Stimulated activated naive B cell treated with anti-CD40 and anti-IgM and Interleukin-4, amounts not matched to agents 10 μg/mL and 1 μg/mL and 100 μg/mL, for 72 hours (primary cell): ENCODE measurements around the gene PYCARD.
"Not testable (repeated sequence)": the region's sequence is repeated elsewhere in the genome, so short reads cannot be mapped to it uniquely, and the experiment has no call there.

Experiments used
- ATAC-seq, 2 donors: fragments of 150-1000 bp; cut with Tn5 transposase; replicated peaks; 2 replicates each; pipeline ENCODE4 v1.10.0; 2021; ENCODE audit warnings: moderate library complexity in 1 of 2
- DNase-seq: peaks from one replicate; pipeline ENCODE4 v3.0.0; 2021
- H3K27ac Mint-ChIP-seq: one replicate; pipeline ENCODE4 v1.8.0; 2022; ENCODE audit warnings: mild to moderate bottlenecking, mixed read lengths
- H3K27me3 Mint-ChIP-seq, 2 donors: one replicate each; pipeline ENCODE4 v1.8.0; 2022; ENCODE audit warnings: mixed read lengths in 2 of 2
- H3K36me3 Mint-ChIP-seq, 2 donors: one replicate each; pipeline ENCODE4 v1.8.0; 2022; ENCODE audit warnings: mixed read lengths in 2 of 2, mild to moderate bottlenecking in 1 of 2
- H3K4me1 Mint-ChIP-seq, 2 donors: one replicate each; pipeline ENCODE4 v1.8.0; 2022; ENCODE audit warnings: mixed read lengths in 2 of 2, mild to moderate bottlenecking in 1 of 2
- H3K4me3 Mint-ChIP-seq, 2 donors: one replicate each; pipeline ENCODE4 v1.8.0; 2022; ENCODE audit warnings: mild to moderate bottlenecking in 2 of 2, mixed read lengths in 2 of 2, moderate library complexity in 1 of 2
- H3K9me3 Mint-ChIP-seq, 2 donors: one replicate each; pipeline ENCODE4 v1.8.0; 2022; ENCODE audit warnings: mixed read lengths in 2 of 2, mild to moderate bottlenecking in 1 of 2

PYCARD gene

DNA sequence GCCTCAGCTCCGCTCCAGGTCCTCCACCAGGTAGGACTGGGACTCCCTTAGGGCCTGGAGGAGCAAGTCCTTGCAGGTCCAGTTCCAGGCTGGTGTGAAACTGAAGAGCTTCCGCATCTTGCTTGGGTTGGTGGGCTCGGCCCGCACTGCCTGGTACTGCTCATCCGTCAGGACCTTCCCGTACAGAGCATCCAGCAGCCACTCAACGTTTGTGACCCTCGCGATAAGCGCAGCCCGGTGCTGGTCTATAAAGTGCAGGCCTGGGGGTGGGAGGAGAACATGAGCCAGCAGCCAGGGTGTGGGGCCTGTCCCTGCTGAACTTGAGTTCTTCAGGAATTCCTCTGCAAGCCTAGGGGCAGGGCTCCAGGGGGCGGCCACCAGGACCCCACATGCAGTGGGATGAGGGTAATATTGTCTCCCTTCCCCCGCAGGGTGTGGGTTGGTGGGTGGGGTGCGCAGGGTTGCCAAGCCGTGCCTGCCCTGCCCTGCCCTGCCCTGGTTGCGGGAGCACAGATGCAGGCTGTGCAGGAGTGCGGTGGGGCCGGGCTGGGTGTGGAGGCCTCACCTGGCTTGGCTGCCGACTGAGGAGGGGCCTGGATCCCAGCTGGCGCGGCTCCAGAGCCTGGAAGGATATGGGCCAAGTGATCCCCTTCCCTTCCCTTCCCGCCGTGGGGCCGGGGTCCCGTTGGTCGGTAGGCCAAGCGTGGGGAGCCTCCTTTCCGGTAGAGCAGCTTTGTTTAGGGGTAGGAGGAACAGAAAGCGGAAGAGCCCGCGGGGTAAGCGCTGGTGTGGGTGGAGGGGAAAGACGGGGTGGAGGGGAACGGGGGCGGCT, 762 bp downstream of the PYCARD start:
- no peaks in the 10 kb centered on the region for H3K27me3 Mint-ChIP-seq
- ATAC-seq (peak; percentile 73 to 79), DNase-seq (no peak)
- H3K36me3 Mint-ChIP-seq: peaks cover 18% of the 10 kb centered on the region in 2 donors
- peak overlapping the region; percentile 90 to 93 for H3K4me3 Mint-ChIP-seq
- H3K27ac Mint-ChIP-seq: peak overlapping the region; percentile 91
- peaks cover 36 to 64% of the 10 kb centered on the region in 2 donors for H3K4me1 Mint-ChIP-seq
- H3K9me3 Mint-ChIP-seq: peaks cover 0 to 2% of the 10 kb centered on the region in 2 donors

DNA sequence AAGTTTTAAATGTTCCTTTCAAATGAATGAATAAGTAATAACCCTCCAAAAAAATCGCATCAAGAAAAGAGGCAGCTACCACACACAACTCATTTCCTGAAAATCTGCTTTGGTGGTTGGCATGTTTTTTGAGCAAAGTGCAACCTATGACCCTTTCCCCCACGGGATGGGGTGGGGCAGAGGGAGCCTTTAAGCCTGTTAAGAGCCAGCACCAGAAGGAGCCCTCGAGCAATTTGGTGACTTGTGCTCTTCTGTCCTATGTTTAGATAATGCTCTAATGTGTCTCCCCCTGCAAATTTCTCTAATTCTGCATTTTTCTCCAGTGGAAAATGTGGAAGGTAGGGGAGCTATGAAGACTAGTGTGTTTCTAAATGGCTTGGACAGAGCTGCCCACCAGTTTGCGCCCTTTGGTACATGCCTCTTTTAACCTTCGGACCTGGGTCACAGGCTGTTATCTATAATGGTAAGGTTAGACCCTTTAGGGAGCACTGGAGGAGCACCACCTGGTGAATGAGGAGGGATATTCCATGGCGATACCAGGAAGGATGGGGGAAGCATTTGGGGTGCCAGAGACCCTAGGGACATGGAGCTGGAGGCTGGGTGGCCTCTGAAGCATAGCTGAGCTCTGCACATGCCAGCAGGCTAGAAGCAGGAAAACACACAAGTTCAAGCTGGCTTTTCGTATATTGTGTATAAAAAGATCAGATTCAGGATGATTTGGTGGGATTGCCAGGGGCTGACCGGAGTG, 1.6 kb downstream of the PYCARD start:
- peak overlapping the region; percentile 47 for H3K27ac Mint-ChIP-seq
- H3K9me3 Mint-ChIP-seq: peaks cover 0 to 2% of the 10 kb centered on the region in 2 donors
- H3K36me3 Mint-ChIP-seq: peaks cover 23% of the 10 kb centered on the region in 2 donors

DNA sequence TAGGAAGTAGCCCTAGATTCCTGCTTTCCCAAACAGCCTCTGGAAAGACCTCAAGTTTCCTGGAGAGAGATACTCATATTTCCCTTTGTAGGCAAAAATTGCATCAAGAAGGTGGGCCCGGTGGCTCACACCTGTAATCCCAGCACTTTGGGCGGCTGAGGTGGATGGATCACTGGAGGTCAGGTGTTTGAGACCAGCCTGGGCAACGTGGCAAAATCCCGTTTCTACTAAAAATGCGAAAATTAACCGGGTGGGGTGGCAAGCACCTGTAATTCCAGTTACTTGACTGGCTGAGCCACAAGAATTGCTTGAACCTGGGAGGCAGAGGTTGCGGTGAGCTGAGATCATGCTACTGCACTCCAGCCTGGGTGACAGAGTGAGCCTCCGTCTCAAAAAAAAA, 2.4 kb downstream of the PYCARD start:
- not testable (repeated sequence) for H3K27me3 Mint-ChIP-seq, ATAC-seq, H3K9me3 Mint-ChIP-seq, DNase-seq, H3K4me3 Mint-ChIP-seq, H3K27ac Mint-ChIP-seq
- peaks cover 36 to 68% of the 10 kb centered on the region in 2 donors for H3K4me1 Mint-ChIP-seq
- peaks cover 26 to 30% of the 10 kb centered on the region in 2 donors for H3K36me3 Mint-ChIP-seq

More for the DNA sequence above, 1.6 kb downstream of the PYCARD start:
- no peaks in the 10 kb centered on the region for H3K27me3 Mint-ChIP-seq
- H3K4me1 Mint-ChIP-seq: peaks cover 36 to 69% of the 10 kb centered on the region in 2 donors
- peak overlapping the region; percentile 90 to 93 for H3K4me3 Mint-ChIP-seq
- peak; percentile 27 for DNase-seq
- peak; percentile 47 to 51 for ATAC-seq

DNA sequence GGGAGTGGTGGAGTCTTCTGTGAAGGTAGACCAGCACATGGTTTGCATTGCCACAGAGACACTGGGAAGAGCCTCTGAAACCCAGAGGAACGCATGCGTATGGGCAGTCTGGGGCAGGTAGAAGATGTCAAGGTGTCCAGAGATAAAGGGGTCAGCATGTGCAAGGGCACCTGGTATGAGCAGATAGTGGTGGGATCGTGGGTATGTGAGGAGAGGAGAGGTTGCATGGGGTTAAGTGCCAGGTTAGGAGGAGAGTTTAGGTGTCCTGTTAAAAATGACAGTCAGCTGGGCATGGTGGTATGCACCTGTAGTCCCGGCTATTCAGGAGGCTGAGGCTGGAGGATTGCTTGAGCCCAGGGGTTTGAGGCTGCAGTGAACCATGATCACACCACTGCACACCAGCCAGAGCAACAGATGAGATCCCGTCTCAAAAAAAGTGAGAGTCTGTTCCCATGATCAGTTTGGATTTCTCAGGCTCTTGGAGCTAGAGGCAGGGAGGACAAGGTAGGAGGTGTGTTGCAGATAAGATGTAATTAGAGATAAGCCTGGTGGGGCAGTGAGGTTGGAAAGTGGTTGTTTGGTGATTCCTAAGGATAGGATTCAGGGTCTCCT, 3.0 kb downstream of the PYCARD start:
- Mint-ChIP-seq H3K27me3 (no peaks in the 10 kb centered on the region), H3K4me3 (peak overlapping the region in 1 of 2 donors; percentile 18), H3K9me3 (no peaks in the 10 kb centered on the region), H3K4me1 (peaks cover 36 to 64% of the 10 kb centered on the region in 2 donors), H3K36me3 (peaks cover 28 to 33% of the 10 kb centered on the region in 2 donors), H3K27ac (no peak overlapping the region)
- ATAC-seq: no peak
- no peak for DNase-seq

DNA sequence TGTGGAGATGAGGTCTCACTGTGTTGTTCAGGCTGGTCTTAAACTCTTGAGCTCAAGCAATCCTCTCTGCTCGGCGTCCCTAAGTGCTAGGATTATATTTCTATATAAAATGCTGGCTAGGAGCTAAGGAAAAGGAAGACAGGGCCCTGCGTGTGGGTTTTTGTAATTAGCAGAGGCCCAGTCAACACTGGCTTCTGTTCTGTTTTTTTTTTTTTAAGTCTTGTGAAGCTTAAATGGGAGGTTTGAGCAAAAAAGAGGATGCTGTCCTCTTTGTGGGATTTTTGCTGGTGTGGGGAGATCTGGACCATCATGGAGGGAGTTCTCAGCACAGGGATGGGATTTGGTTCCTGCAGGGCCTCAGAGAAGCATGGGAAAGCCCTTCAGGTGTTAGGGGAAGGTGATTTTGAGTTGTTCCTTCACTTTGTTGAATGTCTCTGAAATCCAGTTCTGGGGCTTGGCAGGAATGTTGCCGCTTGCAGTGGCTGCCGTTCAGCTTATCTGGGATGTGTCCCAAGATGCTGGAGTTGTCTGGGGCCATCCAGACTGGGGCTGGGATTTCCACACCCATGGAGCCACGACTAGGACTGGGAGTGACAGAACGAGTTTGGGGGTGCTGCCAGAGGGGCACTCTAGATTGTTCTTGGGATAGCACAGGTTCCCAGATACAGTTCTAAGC, 4.2 kb downstream of the PYCARD start:
- Mint-ChIP-seq H3K9me3 (no peaks in the 10 kb centered on the region), H3K36me3 (peaks cover 34 to 44% of the 10 kb centered on the region in 2 donors), H3K27me3 (no peaks in the 10 kb centered on the region), H3K4me1 (peaks cover 34 to 60% of the 10 kb centered on the region in 2 donors), H3K27ac (peak overlapping the region; percentile 90), H3K4me3 (peak overlapping the region in 1 of 2 donors; percentile 18)
- no peak for DNase-seq
- ATAC-seq: no peak

DNA sequence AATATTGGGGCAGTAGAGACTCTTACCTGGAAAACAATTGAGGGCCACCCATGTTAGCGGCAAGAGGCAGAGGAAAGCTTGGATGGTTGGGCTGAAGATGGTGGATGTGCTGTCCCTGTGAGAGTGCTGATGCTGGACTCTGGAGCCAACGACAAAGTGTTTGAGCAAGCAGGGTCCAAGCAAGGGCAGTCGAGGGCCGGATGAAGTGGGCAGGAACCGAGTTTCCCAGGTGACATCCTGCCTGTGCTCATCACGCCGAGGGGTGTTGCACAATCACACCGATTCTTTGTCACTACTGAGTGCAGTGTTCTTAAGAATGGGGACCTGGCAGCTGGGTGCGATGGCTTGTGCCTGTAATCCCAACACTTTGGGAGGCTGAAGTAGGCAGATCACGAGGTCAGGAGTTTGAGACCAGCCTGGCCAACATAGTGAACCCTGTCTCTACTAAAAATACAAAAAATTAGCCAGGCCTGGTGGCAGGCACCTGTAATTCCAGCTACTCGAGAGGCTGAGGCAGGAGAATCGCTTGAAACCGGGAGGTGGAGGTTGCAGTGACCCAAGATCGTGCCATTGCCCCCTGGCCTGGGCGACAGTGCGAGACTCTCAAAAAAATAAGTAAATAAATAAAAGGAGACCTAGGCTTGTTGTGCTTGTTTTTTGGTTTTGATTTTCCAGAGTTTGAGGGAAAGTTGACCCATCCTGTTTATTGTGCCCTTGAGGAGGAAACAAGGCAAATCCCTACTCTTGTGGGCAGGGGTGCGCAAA, 6.1 kb downstream of the PYCARD start:
- Mint-ChIP-seq H3K36me3 (peaks cover 39 to 55% of the 10 kb centered on the region in 2 donors), H3K4me3 (no peak overlapping the region), H3K9me3 (no peaks in the 10 kb centered on the region), H3K27ac (peak overlapping the region; percentile 77), H3K4me1 (peaks cover 28 to 50% of the 10 kb centered on the region in 2 donors), H3K27me3 (no peaks in the 10 kb centered on the region)
- ATAC-seq (no peak), DNase-seq (no peak)

DNA sequence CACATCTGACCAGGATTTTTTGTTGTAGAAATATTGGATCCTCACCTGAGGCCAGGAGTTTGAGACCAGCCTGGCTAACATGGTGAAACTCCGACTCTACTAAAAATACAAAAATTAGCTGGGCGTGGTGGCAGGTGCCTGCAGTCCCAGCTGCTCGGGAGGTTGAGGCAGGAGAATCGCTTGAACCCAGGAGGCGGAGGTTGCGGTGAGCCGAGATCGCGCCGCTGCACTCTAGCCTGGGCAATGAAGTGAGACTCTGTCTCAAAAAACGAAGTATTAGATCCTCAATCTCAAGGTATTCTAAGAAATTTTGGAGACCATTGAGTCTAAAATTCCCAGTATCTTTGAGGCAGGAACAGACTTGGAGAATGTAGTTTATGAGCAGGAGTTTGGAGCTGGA, 6.7 kb downstream of the PYCARD start:
- not testable (repeated sequence) for ATAC-seq, H3K4me3 Mint-ChIP-seq, DNase-seq, H3K9me3 Mint-ChIP-seq, H3K27me3 Mint-ChIP-seq
- Mint-ChIP-seq H3K4me1 (peaks cover 25 to 50% of the 10 kb centered on the region in 2 donors), H3K36me3 (peaks cover 44 to 61% of the 10 kb centered on the region in 2 donors), H3K27ac (peak overlapping the region; percentile 77)

DNA sequence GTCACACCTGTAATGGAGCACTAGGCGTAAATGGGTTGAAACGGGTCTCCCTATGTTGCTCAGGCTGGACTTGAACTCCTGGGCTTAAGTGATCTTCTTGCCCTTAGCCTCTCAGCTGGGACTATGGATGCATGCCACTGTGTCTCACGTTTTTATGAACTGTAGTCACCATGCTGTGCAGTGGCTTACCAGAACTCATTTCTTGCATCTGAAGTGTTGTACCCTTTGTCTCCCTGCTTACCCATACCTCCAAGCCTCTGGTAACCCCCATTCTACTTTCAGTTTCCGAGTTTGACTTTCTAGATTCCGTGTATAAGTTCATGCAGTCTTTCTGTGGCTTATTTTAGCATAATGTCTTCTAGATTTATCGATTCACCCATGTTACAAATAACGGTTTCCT, 7.7 kb downstream of the PYCARD start:
- H3K4me3 Mint-ChIP-seq: no peak overlapping the region
- no peak for ATAC-seq
- peaks cover 31 to 54% of the 10 kb centered on the region in 2 donors for H3K4me1 Mint-ChIP-seq
- no peaks in the 10 kb centered on the region for H3K27me3 Mint-ChIP-seq
- H3K27ac Mint-ChIP-seq: peak overlapping the region; percentile 47
- H3K36me3 Mint-ChIP-seq: peaks cover 51 to 68% of the 10 kb centered on the region in 2 donors
- DNase-seq: no peak
- no peaks in the 10 kb centered on the region for H3K9me3 Mint-ChIP-seq

DNA sequence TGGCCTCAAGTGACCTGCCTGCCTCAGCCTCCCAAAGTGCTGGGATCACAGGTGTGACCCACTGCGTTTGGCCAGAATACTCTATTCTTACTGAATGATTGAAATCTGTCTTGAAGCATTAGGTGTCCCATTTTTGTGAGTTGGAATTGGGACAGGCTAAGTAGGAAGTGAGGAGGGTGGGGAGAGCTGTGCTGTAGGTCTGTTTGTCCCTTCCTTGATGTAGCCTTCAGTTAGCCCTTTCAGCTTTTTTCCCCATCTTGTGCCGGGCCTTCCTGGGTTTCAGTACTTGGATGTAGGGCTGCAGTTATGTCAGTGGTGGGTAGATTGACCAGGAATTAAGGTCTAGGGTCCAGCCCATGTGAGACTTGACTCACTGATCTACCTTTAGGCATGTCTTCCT, 8.7 kb downstream of the PYCARD start:
- Mint-ChIP-seq H3K9me3 (no peaks in the 10 kb centered on the region), H3K4me1 (peaks cover 24 to 50% of the 10 kb centered on the region in 2 donors), H3K27ac (peak overlapping the region; percentile 59), H3K4me3 (no peak overlapping the region), H3K27me3 (no peaks in the 10 kb centered on the region), H3K36me3 (peaks cover 52 to 70% of the 10 kb centered on the region in 2 donors)
- ATAC-seq: no peak
- no peak for DNase-seq

DNA sequence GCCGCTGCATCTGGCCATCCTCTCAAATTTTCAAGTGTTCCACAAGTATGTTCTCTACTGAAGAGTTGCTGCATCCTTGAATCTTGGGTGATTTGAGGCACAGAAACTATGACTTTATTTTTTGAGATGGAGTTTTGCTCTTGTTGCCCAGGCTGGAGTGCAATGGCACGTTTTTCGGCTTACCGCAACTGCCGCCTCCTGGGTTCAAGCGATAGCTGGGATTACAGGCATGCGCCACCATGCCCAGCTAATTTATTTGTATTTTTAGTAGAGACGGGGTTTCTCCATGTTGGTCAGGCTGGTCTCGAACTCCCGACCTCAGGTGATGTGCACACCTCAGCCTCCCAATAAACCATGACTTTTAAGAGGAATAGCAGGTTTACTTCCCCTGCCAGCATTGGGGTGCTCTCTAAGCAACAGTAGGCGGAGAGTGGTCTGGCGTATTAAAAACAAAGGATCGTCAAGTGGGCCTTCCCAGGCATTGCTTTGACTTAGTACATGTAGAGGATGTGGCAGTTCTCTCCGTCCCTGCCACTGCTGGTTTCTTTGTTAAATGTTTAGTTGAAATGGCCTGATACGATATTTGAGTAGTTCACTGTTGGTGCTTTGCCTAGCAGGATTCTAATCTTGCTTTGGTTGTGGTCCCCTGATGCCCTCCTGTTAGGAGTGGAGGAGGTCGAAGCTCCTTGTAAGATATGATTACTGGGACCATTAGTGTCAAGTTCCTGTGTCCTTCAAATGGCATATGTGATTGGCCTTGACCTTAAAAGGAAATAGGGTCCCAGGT, 9.5 kb downstream of the PYCARD start:
- Mint-ChIP-seq H3K36me3 (peaks cover 50 to 72% of the 10 kb centered on the region in 2 donors), H3K9me3 (no peaks in the 10 kb centered on the region), H3K4me1 (peaks cover 21 to 45% of the 10 kb centered on the region in 2 donors), H3K27me3 (no peaks in the 10 kb centered on the region), H3K4me3 (no peak overlapping the region), H3K27ac (no peak overlapping the region)
- ATAC-seq: no peak
- DNase-seq: no peak

DNA sequence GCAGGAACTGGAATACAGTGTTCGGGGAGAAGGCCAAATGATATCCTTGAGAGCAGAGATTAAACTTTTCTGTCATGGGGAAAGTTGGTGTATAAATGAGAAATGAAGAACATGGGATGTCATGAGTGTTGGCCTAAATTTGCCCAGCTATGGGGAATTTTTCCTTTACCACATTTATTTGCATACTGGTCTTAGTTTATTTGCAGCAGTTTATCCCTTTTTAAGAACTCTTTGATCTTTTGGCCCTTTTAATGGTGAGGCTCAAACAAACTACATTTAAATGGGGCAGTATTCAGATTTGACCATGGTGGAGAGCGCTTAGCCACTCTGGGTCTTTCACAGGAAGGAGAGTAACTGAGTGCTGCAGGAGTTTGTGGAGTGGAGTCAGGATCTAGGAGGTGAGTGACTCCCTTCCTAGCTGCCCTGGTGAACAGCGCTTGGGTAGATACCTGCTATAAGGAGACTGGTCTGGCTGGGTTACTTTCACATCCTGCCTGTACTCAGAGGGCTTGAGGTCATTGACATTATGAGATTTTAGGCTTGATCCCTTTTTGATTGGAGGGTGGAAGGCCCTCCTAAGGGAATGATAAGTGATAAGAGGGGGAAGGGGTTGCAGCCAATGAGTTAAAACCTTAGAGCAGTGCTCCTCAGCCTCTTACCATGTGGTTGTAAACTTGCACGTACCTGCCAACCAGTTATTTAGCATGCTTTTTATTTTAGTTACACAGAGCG, 10.7 kb downstream of the PYCARD start:
- ATAC-seq: no peak
- no peaks in the 10 kb centered on the region for H3K9me3 Mint-ChIP-seq
- no peak for DNase-seq
- no peak overlapping the region for H3K4me3 Mint-ChIP-seq
- no peaks in the 10 kb centered on the region for H3K27me3 Mint-ChIP-seq
- peak overlapping the region; percentile 73 for H3K27ac Mint-ChIP-seq
- peaks cover 27 to 55% of the 10 kb centered on the region in 2 donors for H3K4me1 Mint-ChIP-seq
- peaks cover 59 to 79% of the 10 kb centered on the region in 2 donors for H3K36me3 Mint-ChIP-seq

DNA sequence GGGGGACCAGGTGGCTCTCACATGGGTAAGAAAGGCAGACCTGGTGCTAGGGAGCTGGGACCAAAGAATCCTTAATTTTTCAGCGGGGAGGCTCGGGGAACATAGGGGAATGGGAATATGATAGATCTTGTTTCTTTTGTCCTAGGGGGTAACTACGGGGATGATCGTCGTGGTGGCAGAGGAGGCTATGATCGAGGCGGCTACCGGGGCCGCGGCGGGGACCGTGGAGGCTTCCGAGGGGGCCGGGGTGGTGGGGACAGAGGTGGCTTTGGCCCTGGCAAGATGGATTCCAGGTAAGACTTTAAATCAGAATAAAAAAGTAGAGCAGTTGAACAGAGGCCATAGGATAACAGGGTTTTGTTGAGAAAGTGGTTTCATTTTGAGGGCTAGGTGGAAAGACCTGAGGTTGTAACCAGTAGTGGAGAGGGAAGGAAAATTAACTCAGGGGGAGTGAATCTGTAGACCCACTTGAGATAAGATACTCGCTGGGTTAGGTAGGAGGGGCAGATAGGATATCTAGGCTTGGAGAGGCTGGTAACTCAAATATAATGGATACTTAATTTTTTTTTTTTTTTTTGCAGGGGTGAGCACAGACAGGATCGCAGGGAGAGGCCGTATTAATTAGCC, 11.6 kb downstream of the PYCARD start:
- H3K9me3 Mint-ChIP-seq: no peaks in the 10 kb centered on the region
- peaks cover 60 to 82% of the 10 kb centered on the region in 2 donors for H3K36me3 Mint-ChIP-seq
- ATAC-seq (no peak), DNase-seq (no peak)
- H3K4me1 Mint-ChIP-seq: peaks cover 31 to 59% of the 10 kb centered on the region in 2 donors
- no peak overlapping the region for H3K4me3 Mint-ChIP-seq
- H3K27ac Mint-ChIP-seq: peak overlapping the region; percentile 71
- no peaks in the 10 kb centered on the region for H3K27me3 Mint-ChIP-seq
